ENCODE measurements around the gene HEYL.

The HEYL gene

DNA sequence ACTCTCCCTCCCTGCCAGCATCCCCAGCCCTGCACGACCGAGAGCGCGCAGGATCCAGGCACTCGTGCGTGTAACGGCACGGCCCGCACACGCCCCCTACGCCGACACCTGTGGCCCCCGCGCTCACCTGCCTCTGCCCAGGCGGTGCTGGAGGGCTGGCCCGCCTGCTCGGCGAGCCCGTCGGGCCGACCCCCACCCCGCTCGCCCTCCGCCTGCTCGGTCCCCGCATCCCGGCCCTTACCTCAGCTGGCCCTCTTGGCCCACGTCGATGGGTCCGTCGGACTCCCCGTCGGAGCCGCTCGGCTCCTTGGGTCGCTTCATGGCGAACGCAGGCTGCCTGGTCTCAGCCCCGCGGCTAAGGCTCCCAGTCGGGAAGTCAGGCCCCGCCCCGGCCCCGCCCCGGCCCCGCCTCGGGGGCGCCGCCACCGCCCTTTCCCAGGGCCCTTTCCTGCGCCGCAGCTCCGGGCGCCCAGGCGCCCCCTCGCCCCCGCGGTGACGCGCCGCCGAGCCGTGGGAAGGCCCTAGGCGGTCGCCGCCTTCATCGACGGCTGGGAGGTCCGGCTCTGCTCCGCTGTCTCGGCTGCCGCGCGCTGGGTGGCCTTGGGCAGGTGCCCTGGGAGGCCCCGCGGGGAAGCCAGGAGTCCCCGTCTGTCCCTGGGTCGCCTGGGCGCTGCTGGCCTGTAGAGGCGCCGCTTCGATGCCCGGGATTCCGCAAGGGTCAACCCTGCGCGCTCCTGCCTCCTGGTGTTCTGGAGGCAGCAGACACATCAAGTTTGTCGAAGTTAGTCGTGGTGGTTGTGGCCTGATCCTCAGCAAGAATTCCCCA lies at the start of gene HEYL:
TSS of gene HEYL (minus strand) at position 339 of the 826 bp plus-strand sequence. CDS start at position 321, 18 bp downstream.
- no peak for DNase-seq (ENCODE audit: low read depth, low spot score)

DNA sequence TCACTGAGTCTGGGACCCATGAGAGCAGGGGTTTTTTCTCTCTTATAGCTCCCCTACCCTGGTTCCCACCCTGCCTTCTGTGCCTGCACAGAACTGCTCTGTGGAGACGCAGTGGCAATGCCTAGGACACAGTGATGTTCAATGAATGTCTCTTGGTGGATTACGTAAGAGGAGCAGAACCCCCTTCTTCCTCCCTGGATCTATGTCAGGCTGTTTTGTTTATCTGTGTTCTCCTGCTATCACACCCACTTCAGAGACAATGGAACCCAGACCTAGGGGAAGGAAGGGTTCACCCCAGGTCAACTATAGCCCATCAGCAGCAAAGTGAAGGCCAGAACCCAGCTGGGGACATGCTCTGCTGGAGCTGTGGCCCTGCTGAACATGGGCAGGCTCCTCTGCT lies 49.8 kb upstream of the HEYL start:
- no peak for DNase-seq (ENCODE audit: low read depth, low spot score)

DNA sequence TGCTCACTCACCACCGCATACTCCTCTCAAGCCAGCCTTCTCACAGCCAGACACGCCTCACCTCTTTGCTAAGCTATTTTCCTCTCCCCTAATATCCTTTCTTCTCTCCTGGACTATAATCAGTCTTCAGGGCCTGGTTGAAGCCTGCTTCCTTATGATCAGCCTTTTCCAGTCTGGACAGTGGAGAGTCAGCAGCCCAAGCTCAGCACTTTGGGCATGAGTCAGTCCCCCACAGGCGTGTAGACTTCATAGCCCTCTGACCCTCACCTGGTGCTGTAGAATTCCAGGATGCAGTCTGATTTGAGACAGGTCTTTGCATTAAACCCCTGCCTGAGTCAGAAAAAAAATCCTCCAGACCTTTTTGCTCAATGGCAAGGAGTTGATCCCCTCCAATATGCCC lies 49.3 kb upstream of the HEYL start:
- DNase-seq (ENCODE audit: low read depth, low spot score) = no peak

DNA sequence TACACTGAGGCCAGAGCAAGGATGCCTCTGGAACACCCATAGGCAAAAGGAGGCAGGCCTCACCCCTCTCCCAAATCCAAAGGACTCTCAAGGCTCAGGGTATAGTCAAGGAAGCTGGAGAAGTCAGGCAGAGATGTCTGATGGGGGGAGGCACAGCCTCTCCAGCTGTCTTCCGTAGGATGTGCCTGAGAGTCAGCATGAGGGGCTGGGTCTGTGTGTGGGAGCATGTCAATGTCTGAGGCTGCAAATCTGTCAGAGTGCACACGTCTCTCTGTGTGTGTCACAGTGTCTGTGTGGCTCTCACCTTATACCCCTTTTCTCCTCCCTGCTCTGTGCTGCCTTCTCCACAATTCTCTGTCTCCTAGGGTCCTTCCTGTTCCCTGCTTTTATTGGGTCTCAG lies 47.8 kb upstream of the HEYL start:
- DNase-seq (ENCODE audit: low read depth, low spot score) = no peak

DNA sequence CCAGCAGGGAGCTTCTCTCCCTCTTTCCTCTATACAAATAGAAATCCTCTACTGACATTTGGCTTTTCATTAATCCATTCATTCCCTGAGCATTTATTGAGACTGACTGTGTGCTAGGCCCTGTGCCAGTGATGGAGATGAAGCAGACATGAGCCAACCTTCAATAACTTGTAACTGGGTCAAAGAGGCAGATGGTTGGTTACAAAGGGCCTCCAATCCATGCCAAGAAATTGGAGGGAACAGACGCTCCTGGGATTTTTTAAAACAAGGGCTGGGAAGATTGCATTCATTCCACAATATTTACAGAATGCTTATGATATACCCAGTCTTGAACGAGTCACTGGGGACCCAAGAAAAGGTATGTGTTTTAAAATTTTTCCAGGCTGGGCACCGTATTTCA lies 45.6 kb upstream of the HEYL start:
- no peak for DNase-seq (ENCODE audit: low read depth, low spot score)

DNA sequence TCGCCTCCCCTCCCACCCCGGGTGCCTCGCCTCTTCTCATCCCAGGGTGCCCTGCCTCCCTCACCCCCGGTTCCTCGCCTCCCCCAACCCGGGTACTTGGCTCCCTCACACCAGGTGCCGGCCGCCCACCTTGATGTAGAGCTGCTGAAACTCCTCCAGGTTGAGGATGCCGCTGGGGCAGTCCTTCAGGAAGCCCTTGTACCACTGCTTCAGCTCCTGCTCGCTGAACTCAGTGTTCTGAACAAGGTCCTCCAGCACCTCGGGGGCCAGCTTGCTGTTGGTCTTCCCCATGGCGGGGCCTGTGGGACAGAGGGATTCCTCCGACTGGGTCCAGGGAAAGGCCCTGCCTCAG lies 44.8 kb upstream of the HEYL start:
- DNase-seq (ENCODE audit: low read depth, low spot score) = no peak

DNA sequence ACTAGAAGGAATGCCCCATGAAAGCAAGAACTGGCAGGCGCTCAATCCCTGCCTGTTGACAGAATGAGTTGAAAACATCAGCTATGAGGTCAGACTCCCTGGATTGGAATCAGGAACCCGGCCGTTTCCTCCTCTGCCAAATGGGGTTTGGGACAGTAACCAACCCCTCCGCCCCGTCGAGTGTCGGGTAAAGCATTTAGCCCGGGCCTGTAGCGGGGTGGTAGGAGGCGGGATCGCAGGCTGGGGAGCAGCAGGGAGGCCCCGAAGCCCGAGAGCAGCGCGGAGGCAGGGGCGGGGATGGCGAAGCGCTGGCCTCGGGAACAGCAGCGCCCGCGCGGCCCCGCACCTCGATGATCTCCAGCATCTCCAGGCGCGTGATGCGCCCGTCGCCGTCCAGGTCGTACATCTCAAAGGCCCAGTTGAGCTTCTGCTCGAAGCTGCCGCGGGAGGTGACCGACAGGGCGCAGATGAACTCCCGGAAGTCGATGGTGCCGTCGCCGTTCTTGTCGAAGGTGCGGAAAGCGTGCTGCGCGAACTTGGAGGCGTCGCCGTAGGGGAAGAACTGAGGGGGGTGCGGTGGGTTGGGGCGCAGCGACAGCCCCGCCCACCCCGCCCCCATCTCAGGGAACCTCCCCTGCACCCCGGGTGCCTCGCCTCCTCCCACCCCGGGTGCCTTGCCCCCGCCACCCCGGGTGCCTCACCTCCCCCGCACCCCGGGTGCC lies 44.3 kb upstream of the HEYL start:
- no peak for DNase-seq (ENCODE audit: low read depth, low spot score)

DNA sequence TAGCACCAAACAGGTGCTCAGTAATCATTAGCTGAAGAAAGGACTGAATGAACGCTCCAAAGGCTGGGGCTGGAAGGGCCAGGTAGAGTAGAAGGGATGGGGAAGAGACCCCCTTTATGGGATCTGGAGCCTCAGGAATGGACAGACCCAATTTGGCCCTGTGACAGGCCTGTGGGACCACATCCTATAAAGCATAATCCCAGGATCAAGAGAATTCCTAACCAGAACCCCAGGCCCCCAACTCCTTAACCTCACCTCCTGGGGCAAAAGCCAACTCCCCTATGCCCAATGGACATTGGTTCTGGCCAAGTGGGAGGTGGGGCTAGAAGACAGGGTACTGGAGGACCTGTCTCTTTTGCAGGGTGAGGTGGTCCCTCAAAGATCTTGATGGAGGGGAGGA lies 42.6 kb upstream of the HEYL start:
- DNase-seq (ENCODE audit: low read depth, low spot score) = no peak

DNA sequence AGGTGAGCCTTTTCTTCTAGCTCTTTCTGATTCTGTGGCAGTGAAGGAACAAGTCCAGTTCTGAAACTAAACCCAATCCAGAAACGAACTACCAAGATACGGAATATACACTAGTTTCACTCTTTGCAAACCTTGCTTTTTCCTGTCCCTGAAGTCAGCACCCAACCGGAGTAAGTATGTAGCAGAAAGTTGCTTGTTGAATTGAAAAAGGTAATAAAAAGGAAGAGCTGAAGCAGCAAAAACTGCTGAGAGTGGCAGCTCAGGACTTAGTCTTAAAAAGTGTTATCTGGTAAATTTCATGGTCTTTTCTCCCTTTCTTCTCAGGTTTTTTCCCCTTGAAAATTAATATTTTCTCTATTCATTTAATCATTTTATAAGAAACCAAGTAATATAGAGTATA lies 41.9 kb upstream of the HEYL start:
- no peak for DNase-seq (ENCODE audit: low read depth, low spot score)

DNA sequence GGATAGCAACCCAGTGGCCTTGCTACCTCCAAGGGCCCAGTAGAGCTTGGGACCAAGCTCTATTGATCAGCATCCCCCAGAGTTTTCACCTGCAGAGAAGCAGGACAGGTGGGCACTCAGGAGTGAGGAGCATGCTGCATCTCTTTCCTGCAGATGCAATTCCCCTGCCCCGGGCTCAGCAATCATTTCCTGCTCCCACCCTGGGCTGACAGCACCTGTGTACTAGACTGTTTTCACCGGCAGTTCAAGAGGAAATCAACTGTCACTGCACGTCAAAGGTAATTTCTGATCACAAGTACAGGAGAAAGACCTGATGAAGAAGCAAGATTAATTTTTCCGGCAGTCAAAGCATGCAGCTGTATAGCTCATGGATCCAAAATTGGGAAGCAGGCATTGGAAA lies 41.3 kb upstream of the HEYL start:
- DNase-seq (ENCODE audit: low read depth, low spot score) = no peak

DNA sequence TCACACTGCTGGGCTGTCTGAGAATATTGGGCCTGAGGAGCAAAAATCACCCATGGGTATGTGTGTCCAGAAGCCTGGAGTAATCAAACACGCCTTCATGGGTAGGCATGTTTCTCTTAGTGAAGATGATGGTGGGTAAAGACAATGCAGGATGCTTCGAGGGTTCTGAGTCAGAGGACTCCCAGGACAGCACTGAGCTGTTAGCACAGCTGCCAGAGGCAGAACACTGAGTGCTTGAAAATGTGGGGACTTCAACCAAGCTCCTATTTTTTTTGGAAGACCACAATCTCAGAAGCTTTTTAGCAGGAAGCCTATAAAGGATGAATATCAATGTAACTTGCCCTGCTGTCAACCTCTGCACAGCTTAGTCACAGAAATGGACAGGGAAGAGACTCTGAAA lies 40.4 kb upstream of the HEYL start:
- no peak for DNase-seq (ENCODE audit: low read depth, low spot score)

DNA sequence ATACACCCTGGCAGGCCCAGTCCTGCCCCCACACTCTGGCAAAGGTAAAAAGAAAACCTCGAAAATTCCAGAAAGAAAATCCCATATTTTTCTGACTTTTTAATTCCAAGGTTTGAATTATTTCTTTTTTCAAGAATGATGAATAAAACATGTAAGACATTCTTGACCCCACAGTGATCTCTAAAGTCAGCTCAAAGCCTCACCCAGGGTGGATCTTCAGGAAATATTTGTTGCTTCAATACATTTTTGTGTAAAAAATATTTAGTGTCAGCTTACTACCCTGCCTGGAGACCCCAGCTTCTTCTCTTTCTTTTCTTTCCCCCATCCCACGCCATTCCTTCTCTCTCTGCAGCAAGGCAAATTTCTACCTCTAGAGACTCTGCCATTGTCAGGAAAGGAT lies 39.4 kb upstream of the HEYL start:
- no peak for DNase-seq (ENCODE audit: low read depth, low spot score)

DNA sequence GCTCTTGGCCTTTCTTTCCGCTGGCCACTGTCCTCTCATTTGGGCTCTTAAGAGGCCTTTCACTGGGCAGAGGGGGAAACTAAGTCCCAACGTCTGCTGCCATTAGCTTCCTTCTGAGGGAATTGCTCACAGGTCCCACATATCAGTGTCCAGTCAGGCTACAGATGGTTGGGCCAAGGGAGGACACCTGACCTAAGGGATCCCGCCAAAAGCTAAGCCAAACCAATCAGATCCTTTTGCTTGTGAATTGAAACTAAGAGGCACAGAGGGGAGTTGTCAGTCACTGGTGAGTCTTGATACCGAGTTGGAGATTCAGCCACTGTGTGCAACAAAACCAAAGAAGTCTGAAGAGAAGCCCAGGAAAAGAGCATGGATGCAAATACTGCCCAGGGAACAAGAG lies 38.2 kb upstream of the HEYL start:
- no peak for DNase-seq (ENCODE audit: low read depth, low spot score)

DNA sequence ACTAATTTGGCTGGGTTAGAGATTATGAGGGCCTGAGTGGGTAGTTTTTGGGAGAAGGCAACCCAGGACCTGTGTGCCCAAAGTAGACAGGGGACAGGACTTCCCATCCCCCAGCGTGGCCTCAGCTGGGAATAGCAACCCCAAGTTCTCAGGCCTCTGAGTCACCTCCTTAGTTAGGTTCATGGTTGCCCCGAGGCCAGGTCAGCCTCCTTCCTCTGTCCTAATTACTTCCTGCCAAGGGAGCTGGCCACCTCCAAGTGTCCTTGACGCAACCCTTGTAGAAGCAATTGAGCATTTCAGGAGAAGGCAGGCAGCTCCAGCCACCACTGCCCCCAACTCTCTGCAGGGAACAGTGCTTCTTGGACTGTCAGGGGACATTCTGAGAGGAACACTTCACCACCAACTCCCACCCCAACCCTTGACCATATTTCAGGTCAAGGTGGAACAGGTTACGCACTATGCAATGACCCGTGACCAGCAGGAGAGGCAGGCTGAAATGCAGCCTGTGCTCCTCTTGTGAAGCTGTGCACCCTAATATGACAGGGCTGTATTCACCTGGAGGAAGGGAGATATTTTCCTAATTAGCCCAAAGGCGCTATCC lies 37.6 kb upstream of the HEYL start:
- DNase-seq (ENCODE audit: low read depth, low spot score) = no peak

DNA sequence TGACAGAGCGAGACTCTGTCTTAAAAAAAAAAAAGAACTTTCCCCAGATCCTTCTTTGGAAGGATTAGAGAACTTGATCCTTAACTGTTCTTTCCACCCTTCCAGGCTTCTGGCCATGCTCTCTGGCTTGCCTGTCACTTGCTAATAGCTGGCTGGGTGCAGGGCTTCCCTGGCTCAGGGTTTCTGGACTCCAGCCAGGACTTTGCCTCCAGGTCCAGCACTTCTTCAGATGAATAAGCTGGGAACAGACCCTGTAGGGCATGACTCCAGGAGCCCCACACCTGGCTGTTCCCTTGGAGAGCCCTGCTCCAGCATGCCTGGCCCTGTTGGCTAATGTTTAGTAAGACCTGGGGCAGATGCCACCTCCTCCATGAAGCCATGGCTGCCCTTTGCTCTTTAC lies 35.8 kb upstream of the HEYL start:
- no peak for DNase-seq (ENCODE audit: low read depth, low spot score)

DNA sequence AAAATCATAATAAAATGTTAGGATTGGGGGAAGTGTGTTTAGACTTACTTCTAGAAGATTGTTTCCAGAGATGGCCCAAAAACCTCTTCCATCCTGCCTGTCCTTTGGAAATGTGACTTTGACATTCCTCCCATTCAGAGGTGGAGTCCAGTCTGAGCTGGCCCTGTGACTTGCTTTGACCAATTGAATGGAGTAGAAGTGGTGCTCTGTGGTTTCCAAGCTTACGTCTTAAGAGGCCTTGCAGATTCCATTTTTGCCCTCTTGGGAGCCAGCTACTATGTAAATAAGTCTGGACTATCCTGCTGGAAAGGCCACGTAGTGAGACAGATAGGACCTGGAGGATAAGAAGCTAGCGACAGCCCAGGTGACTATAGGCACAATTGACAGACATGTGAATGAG lies 33.8 kb upstream of the HEYL start:
- DNase-seq (ENCODE audit: low read depth, low spot score) = no peak

DNA sequence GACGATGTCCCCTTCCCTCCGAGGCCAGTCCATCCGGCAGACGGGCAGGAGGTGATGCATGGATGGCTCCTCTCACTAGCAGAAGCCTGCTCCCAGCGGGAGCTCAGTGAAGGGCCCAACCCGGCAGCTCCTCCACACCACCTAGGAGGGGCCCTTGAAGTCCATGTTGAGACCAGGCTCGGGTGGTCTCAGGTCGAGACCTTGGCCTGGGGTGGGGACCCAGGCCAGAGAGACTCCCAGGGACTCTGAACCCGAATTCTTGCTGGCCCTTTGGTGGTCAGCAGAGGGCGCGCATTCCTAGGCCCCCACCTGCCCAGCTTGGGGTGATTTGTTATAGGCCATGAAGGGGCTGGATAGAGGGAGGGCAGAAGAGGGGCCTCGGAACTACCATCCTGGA lies 33.1 kb upstream of the HEYL start:
- DNase-seq (ENCODE audit: low read depth, low spot score) = no peak

DNA sequence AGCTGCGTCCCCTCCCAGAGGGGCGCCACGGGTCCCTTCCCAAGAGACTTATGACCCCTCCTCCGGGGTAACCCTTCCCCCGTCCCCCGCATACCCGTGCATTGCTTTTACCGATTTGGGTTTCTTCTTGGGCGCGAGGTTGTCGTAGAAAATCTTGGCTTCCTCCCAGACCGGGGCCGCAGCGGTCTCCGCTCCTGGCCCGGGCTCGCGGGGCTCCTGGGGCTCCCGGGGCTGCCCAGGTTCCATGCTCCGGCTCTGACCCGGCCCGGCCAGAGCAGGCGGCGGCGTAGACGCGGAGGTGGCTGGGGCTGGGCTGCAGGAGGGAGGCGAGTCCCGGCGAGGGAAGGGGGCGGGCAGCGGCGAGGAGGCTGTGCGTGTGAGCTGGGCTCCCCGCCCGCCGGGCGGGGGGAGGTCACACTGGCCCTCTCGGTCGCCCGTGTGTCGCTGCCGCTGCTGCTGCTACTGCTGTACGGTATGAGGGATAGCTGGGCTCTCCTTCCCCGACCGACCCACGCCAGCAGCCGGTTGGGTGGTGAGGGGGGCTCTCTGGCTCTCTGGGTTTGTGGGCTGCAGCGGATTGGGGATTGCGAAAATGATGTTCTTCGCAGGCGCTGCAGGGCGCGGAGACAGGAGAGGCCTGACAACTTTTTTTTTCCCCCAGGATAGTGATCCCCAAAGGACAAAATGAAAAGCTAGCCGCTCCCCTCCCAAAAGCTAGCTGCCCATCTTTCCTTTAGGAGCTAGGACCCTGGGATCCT lies 32.5 kb upstream of the HEYL start, which contains the start of gene NT5C1A:
TSS of gene NT5C1A (minus strand) at position 315 of the 758 bp plus-strand sequence. CDS start at position 246, 69 bp downstream.
- DNase-seq (ENCODE audit: low read depth, low spot score) = no peak

DNA sequence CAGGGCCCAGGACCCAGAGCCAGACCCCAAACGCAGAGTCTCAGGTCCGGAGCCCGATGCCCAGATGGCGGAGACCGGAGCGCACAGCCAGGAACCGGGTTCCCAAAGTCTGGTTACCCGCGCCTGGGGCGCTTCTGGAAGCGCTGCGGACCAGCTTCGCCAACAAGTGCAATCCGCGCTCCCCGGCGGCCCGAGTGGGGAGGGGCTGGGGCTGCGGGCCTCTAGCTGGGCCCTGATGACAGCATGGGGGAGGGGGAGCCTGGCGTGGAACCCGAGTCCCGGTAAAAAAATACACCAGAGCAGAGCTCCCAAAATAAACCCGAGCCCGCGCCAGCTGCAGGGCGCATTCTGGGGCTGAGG lies 32.0 kb upstream of the HEYL start:
- DNase-seq (ENCODE audit: low read depth, low spot score) = no peak

DNA sequence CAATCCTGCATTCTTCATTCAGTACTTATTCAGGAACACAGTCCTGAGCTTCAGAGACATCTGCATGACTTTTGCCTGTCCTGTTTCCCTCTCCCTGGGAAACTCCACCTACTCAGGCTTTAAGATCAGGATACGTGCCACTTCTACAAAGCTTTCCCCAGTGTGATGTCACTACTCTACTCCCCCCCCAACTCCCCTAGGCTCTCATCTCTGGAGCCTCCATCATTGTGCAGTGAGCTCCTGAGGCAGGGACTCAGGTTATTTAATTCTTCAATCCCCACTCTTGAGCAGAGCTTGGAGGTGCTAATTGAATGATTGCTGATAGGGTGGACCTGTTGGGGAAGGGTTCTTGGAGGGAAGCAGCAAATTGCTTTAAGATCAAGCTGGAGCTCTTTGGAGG lies 31.2 kb upstream of the HEYL start:
- DNase-seq (ENCODE audit: low read depth, low spot score) = no peak

DNA sequence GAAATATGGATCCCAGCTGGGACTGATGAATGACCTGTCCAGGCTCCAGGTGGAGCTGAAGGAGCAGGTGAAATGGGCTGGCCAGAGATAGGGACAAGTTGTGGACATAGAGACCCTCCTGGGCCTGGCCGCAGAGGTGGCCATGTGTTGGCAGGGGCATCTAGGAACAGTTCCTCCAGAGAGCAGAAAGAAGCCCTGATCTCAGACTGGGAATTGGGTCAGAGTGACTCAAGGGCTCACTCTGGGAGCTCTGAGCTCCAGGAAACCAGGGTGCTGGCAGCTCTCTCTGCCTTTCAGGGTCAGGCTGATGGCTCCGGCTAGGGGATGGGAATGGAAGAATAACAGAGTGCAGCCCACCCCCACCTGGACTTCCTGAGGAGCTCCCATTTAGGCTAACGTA lies 29.5 kb upstream of the HEYL start:
- no peak for DNase-seq (ENCODE audit: low read depth, low spot score)

DNA sequence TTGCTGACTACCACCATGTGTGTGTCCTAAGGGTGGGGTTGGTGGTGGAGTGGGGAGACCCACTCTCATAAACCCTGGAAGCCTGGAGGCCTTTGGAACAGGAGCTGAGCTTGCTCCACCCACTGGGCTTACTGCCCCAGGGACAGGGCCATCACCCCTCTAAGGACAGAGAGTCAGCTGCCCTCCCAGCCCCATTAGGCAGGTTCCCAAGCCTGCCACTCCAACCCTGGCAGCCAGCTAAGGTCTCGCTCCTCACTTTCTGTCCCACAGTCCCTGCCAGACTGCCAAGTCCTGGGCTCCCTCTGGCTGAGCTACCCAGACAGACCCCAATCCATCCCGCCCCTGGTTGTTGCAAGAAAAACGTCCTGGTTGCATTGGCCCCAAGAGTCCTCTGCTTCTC lies 28.7 kb upstream of the HEYL start:
- DNase-seq (ENCODE audit: low read depth, low spot score) = no peak
